ENCODE measurements around the gene KRT13.

- TF ChIP-seq ZNF184 (CRISPR knock-in tag; IDR thresholded peaks at IDR 0.05), result no peak
- no peak for TF ChIP-seq FOXM1 (IDR thresholded peaks at IDR 0.05; ENCODE audit: low read depth)
- no peak for TF ChIP-seq FOXM1 (CRISPR knock-in tag; IDR thresholded peaks at IDR 0.05; ENCODE audit: low read depth)
- no peak for TF ChIP-seq ZNF197 (CRISPR knock-in tag; IDR thresholded peaks at IDR 0.05; ENCODE audit: low read depth)
- TF ChIP-seq DIDO1 (tag; IDR thresholded peaks at IDR 0.05; ENCODE audit: low read depth), result no peak
Observed at GRCh38 chr17:41498276-41498675, 7.1 kb downstream of the KRT13 start.
